Chondrocyte (in vitro differentiated cells): ENCODE results near the gene PRKCA. TPM values are rescaled to one million over a fixed set of nuclear protein-coding genes. Genes with fewer than 3 reads are reported as not detected.
A peak's percentile ranks its signal among the peaks of the same experiment; 100 is the strongest.
"Not testable (repeated sequence)": the region's sequence is repeated elsewhere in the genome, so short reads cannot be mapped to it uniquely, and the experiment has no call there.

ENCODE experiments used
- DNase-seq: peaks from one replicate; pipeline ENCODE4 v3.0.0; 2021; ENCODE audit warnings: mixed read lengths, low spot score
- H3K27ac Mint-ChIP-seq: one replicate; pipeline ENCODE4 v1.8.0; 2021; ENCODE audit warnings: mild to moderate bottlenecking, moderate library complexity, mixed read lengths; ENCODE audit not compliant: unreplicated experiment
- H3K27me3 Mint-ChIP-seq: 2 replicates; pipeline ENCODE4 v1.8.0; 2021; ENCODE audit warnings: low read depth, mixed read lengths
- H3K36me3 Mint-ChIP-seq: 2 replicates; pipeline ENCODE4 v1.8.0; 2021; ENCODE audit warnings: low read depth, mixed read lengths
- H3K4me1 Mint-ChIP-seq: 2 replicates; pipeline ENCODE4 v1.8.0; 2021; ENCODE audit warnings: low read depth, mild to moderate bottlenecking, mixed read lengths
- H3K4me3 Mint-ChIP-seq: one replicate; pipeline ENCODE4 v1.8.0; 2021; ENCODE audit warnings: mild to moderate bottlenecking, moderate library complexity, mixed read lengths; ENCODE audit not compliant: unreplicated experiment
- H3K9me3 Mint-ChIP-seq: 2 replicates; pipeline ENCODE4 v1.8.0; 2021; ENCODE audit warnings: low read depth, mixed read lengths
- total RNA-seq: library from RNA; stranded (reverse); gene quantifications from 3 replicates; pipeline ENCODE4 v1.2.1, GENCODE V29; 2021
- TF ChIP-seq, protein P1 (sequence below): fragments of 200-600 bp; sonication (generic); IDR thresholded peaks from 2 replicates; pipeline ENCODE4 v1.5.0; 2021; ENCODE audit warnings: antibody characterized with exemption, mild to moderate bottlenecking, moderate library complexity

Gene PRKCA
- total RNA-seq, 1 donor from 2014 or later, result 51.5 TPM

DNA sequence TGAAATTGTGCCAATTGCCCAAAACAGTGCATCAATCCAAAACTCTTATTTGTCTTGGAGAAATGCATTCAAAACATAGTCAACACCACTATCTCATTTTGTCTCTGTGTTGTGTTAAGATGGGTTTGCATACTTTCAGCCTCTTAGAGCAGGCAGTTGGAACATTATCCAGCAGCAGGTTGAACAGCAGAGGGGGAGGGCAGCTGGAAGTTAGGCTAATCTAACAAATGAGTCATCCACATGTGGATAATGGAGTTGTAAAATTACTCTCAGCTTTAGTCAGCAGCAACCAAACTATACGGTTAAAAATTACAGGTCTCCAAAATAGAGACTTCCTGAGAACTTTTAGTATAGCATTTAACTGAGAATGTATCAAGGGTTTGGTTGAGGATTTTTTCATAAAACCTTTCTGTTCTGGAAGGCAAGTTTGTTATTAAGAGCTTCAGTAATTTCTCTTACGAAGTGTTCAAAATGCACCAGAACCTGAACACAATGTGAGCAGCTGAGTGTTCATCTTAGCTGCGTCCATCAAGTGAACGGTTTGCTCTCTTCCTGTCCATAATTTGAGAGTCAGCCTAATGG is 46.3 kb downstream of the PRKCA start:
- Mint-ChIP-seq H3K4me1 (peaks cover 48% of the 10 kb centered on the region), H3K27ac (peak overlapping the region; percentile 62), H3K27me3 (no peaks in the 10 kb centered on the region), H3K36me3 (no peaks in the 10 kb centered on the region), H3K4me3 (no peak overlapping the region), H3K9me3 (no peaks in the 10 kb centered on the region)
- DNase-seq, result no peak
- TF ChIP-seq, protein P1, sequence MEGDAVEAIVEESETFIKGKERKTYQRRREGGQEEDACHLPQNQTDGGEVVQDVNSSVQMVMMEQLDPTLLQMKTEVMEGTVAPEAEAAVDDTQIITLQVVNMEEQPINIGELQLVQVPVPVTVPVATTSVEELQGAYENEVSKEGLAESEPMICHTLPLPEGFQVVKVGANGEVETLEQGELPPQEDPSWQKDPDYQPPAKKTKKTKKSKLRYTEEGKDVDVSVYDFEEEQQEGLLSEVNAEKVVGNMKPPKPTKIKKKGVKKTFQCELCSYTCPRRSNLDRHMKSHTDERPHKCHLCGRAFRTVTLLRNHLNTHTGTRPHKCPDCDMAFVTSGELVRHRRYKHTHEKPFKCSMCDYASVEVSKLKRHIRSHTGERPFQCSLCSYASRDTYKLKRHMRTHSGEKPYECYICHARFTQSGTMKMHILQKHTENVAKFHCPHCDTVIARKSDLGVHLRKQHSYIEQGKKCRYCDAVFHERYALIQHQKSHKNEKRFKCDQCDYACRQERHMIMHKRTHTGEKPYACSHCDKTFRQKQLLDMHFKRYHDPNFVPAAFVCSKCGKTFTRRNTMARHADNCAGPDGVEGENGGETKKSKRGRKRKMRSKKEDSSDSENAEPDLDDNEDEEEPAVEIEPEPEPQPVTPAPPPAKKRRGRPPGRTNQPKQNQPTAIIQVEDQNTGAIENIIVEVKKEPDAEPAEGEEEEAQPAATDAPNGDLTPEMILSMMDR, result no peak

DNA sequence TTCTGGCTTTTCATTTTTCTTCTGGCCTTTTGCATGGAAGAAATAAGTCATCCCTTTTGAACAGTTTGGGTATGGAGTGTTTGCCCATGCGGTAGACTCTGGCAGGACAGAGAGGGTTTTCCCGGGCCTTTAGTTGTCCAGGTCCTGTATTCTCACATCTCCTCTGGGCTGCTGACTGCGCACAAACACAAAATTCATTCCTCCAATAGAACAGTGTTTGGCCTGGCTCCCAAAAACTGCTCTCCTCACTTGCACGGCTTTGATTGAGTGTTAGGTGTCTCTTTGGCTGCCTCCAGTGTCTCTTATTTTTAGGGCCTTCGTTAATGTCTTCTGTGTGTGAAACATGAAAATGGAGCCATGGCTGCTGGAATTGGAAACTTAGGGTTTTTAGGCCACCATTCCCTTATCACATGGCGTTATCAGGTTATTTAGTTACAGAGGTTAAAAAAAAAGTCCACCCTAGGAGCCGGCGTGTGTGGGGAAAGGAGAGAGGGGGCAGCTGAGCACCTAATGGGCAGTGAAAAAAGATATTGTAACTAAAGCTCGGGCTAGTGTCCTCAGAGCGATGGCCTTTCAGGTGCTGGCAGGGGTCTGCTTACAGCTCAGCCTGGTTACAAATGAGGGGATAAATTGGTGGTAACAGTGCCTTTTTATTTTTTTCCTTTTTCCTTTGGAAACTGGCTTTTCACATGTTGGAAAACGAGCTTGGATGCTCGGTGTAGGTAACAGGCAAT is 47.3 kb downstream of the PRKCA start:
- Mint-ChIP-seq H3K4me3 (no peak overlapping the region), H3K4me1 (peaks cover 58% of the 10 kb centered on the region)
- TF ChIP-seq, protein P1, result no peak

DNA sequence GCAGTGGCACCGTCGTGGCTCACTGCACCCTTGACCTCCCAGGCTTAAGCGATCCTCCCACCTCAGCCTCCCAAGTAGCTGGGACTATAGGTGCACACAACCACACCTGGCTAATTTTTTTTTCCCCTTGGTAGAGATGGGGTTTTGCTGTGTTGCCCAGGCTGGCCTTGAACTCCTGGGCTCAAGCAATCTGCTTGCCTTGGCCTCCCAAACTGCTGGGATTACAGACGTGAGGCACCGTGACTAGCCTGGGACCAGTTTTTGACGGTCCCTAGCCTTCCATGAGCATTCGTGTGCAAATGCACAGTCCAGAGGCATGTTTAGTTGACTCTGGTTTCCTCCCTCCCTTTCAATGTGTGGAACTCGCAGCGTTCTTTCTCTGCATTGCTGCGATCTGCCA is 48.2 kb downstream of the PRKCA start:
- not testable (repeated sequence) for H3K4me3 Mint-ChIP-seq, H3K27me3 Mint-ChIP-seq, DNase-seq, H3K27ac Mint-ChIP-seq, H3K36me3 Mint-ChIP-seq, H3K9me3 Mint-ChIP-seq
- H3K4me1 Mint-ChIP-seq, result peaks cover 63% of the 10 kb centered on the region

More for the DNA sequence above, 47.3 kb downstream of the PRKCA start:
- H3K36me3 Mint-ChIP-seq, result no peaks in the 10 kb centered on the region
- H3K27me3 Mint-ChIP-seq, result no peaks in the 10 kb centered on the region
- H3K9me3 Mint-ChIP-seq, result no peaks in the 10 kb centered on the region
- no peak for DNase-seq
- no peak overlapping the region for H3K27ac Mint-ChIP-seq

DNA sequence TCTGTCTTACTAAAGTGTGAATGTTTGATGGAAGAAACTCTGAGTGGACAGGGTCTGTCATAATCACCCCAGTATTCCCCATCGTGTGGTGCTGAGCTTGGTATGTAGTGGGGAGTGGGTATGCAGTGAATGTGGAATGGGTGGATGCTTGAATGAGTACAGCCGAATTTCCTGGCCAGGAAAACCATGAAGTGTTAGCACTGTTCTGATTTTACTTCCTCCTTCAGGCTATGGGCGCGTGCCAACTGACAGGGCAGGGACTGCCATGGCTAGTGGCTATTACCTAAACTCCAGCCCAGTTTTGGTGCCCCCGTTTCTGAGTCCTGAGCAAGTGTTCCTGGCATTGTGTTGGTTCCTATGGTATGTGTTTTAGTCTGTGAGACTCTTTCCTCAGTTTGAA is 48.6 kb downstream of the PRKCA start:
- H3K4me3 Mint-ChIP-seq, result no peak overlapping the region
- peaks cover 64% of the 10 kb centered on the region for H3K4me1 Mint-ChIP-seq
- no peaks in the 10 kb centered on the region for H3K9me3 Mint-ChIP-seq
- no peak for DNase-seq
- TF ChIP-seq, protein P1, result no peak
- peak overlapping the region; percentile 34 for H3K27ac Mint-ChIP-seq
- H3K27me3 Mint-ChIP-seq, result no peaks in the 10 kb centered on the region
- no peaks in the 10 kb centered on the region for H3K36me3 Mint-ChIP-seq

DNA sequence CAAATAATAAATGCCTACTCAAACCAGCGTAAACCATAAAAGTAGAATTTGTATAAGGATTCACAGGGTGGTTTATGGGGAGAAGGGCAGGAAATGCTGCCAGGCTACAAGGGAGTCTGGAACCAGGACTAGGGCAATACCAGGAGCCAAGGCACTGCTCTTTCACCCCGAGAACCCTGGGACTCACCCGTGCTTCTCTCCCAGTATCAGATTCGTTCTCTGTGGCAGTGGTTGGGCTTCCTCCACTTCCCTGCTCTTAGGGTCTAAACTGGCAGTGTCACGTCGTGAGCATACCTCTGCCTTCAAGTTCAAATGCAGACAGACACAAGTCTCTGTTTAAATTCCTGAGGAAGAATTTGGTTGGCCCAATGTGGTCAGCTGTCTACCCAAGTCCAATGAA is 49.3 kb downstream of the PRKCA start:
- Mint-ChIP-seq H3K36me3 (no peaks in the 10 kb centered on the region), H3K27me3 (no peaks in the 10 kb centered on the region), H3K4me3 (no peak overlapping the region), H3K27ac (no peak overlapping the region), H3K4me1 (peaks cover 64% of the 10 kb centered on the region), H3K9me3 (no peaks in the 10 kb centered on the region)
- TF ChIP-seq, protein P1, result no peak
- DNase-seq, result no peak
